RWPE2 (cell line): ENCODE results near the gene IP6K3.
A peak's percentile ranks its signal among the peaks of the same experiment; 100 is the strongest.

ENCODE experiments used
- ATAC-seq: fragments of 200-7000 bp; cut with Tn5 transposase; 3 replicates; pipeline ENCODE4 v1.9.1; 2021; ENCODE audit warnings: low read depth
- DNase-seq: peaks from one replicate; pipeline ENCODE4 v3.0.0-alpha.2; 2020; ENCODE audit warnings: low spot score
- H3K27ac ChIP-seq: fragments of 450-650 bp; 2 replicates; pipeline ENCODE4 v1.5.1; 2017; ENCODE audit warnings: mild to moderate bottlenecking; ENCODE audit not compliant: poor library complexity, severe bottlenecking
- H3K27me3 ChIP-seq: fragments of 250-450 bp; sonication (Bioruptor Pico); 2 replicates; pipeline ENCODE4 v1.5.1; 2021; ENCODE audit warnings: mild to moderate bottlenecking, moderate library complexity; ENCODE audit not compliant: insufficient read depth, poor library complexity, severe bottlenecking
- H3K36me3 ChIP-seq: fragments of 250-450 bp; sonication (Bioruptor Pico); 2 replicates; pipeline ENCODE4 v1.5.1; 2020; ENCODE audit warnings: low read depth, mild to moderate bottlenecking, moderate library complexity
- H3K4me1 ChIP-seq: fragments of 250-450 bp; sonication (Bioruptor Pico); 2 replicates; pipeline ENCODE4 v1.5.1; 2021; ENCODE audit warnings: mild to moderate bottlenecking, moderate library complexity; ENCODE audit not compliant: insufficient read depth, poor library complexity, severe bottlenecking
- H3K4me3 ChIP-seq: fragments of 250-450 bp; sonication (Bioruptor Pico); 2 replicates; pipeline ENCODE4 v1.5.1; 2021; ENCODE audit warnings: mild to moderate bottlenecking, moderate library complexity; ENCODE audit not compliant: severe bottlenecking
- H3K9me3 ChIP-seq: fragments of 250-450 bp; sonication (Bioruptor Pico); 2 replicates; pipeline ENCODE4 v1.5.1; 2021; ENCODE audit warnings: mild to moderate bottlenecking, moderate library complexity; ENCODE audit not compliant: severe bottlenecking
- CTCF ChIP-seq: fragments of 450-650 bp; IDR thresholded peaks from one replicate; pipeline ENCODE4 v1.5.1; 2017; ENCODE audit warnings: mild to moderate bottlenecking, moderate library complexity; ENCODE audit not compliant: poor library complexity, severe bottlenecking

Gene IP6K3

GRCh38 chr6:33752646-33753015 is 5.9 kb upstream of the IP6K3 start:
- ATAC-seq (peak; percentile 3; the same call in 2 of the 3 replicates), DNase-seq (no peak)
- no peaks in the 10 kb centered on the region for H3K9me3 ChIP-seq
- H3K4me3 ChIP-seq, result no peak overlapping the region
- peak overlapping the region; percentile 51 for H3K27ac ChIP-seq
- no peak for TF ChIP-seq CTCF
- H3K4me1 ChIP-seq, result peaks cover 25% of the 10 kb centered on the region
- H3K27me3 ChIP-seq, result no peaks in the 10 kb centered on the region
- no peaks in the 10 kb centered on the region for H3K36me3 ChIP-seq

- no peaks in the 10 kb centered on the region for H3K36me3 ChIP-seq
- peaks cover 25% of the 10 kb centered on the region for H3K4me1 ChIP-seq
- TF ChIP-seq CTCF, result no peak
- ATAC-seq, result peak; percentile 64
- H3K9me3 ChIP-seq, result no peaks in the 10 kb centered on the region
- no peaks in the 10 kb centered on the region for H3K27me3 ChIP-seq
- no peak for DNase-seq
- peak overlapping the region; percentile 51 for H3K27ac ChIP-seq
- H3K4me3 ChIP-seq, result no peak overlapping the region
Measured at GRCh38 chr6:33751771-33752645, 5.3 kb upstream of the IP6K3 start.

GRCh38 chr6:33750244-33750991 is 3.7 kb upstream of the IP6K3 start:
- no peak; the same call in 2 of the 3 replicates for ATAC-seq
- H3K36me3 ChIP-seq, result no peaks in the 10 kb centered on the region
- no peaks in the 10 kb centered on the region for H3K9me3 ChIP-seq
- no peaks in the 10 kb centered on the region for H3K27me3 ChIP-seq
- DNase-seq, result no peak
- TF ChIP-seq CTCF, result no peak
- peak overlapping the region; percentile 51 for H3K27ac ChIP-seq
- peaks cover 39% of the 10 kb centered on the region for H3K4me1 ChIP-seq
- no peak overlapping the region for H3K4me3 ChIP-seq

GRCh38 chr6:33749401-33749800 is 2.7 kb upstream of the IP6K3 start:
- DNase-seq (no peak), ATAC-seq (no peak)
- H3K4me3 ChIP-seq, result no peak overlapping the region
- TF ChIP-seq CTCF, result no peak
- H3K9me3 ChIP-seq, result no peaks in the 10 kb centered on the region
- no peaks in the 10 kb centered on the region for H3K36me3 ChIP-seq
- H3K27me3 ChIP-seq, result no peaks in the 10 kb centered on the region
- peaks cover 47% of the 10 kb centered on the region for H3K4me1 ChIP-seq
- no peak overlapping the region for H3K27ac ChIP-seq
